DMS114 treated with DMSO at 0.1 percent for 48 hours (cell line): ENCODE measurements around the gene CDH18.

Source experiments
- DNase-seq: peaks from one replicate; lab custom pipeline; 2025; ENCODE audit not compliant: unreplicated experiment; lab: John Stamatoyannopoulos, UW

CDH18 gene

DNA sequence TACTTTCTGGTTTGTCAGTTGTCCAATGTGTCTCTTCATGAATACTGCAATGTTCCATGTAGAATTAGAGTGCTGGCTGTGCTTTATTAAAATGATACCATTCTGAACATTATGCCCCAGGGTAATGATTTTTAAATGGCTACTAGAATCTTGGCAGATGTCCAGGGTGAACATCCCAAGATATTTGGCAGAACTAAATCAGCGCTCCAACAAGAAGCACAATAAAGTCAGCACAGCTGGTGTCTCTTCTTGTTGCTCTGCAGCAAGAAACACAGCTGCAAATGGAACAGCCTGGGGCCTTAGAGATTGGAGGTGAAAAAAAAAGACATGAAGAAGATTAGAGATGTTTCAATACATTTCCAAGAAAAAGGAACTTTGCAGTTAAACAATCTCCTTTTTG is 248.3 kb downstream of the CDH18 start:
- DNase-seq = no peak

GRCh38 chr5:19734776-19735175 is 253.2 kb downstream of the CDH18 start:
- no peak for DNase-seq

GRCh38 chr5:19733612-19734495 is 254.1 kb downstream of the CDH18 start:
- DNase-seq = no peak

- DNase-seq = no peak
Measured at GRCh38 chr5:19728571-19728970, 259.4 kb downstream of the CDH18 start.

DNA sequence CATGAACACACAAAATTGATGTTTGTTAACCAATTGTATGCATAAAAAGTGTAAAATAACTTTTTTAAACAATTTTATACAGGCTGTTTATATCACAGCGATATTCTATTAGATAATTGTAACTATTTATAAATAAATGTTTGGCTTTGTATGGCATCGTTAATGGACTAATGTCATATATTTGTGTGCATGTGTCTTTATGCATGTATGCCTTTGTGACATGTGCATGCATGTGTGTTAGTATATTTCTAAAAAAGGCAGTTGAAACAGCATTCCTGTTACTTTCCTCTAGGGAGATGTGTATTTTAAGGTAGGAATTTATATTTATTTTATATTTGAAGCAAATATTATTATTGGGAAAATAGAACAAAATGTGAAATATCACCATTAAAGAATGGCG is 268.9 kb downstream of the CDH18 start:
- no peak for DNase-seq

- DNase-seq = no peak
Measured at GRCh38 chr5:19713740-19714139, 274.3 kb downstream of the CDH18 start.

- DNase-seq = no peak
Measured at GRCh38 chr5:19709403-19709802, 278.6 kb downstream of the CDH18 start.

- no peak for DNase-seq
Measured at GRCh38 chr5:19706776-19707175, 281.2 kb downstream of the CDH18 start.

GRCh38 chr5:19701731-19702130 is 286.3 kb downstream of the CDH18 start:
- no peak for DNase-seq

GRCh38 chr5:19694949-19695611 is 292.9 kb downstream of the CDH18 start:
- DNase-seq = no peak

DNA sequence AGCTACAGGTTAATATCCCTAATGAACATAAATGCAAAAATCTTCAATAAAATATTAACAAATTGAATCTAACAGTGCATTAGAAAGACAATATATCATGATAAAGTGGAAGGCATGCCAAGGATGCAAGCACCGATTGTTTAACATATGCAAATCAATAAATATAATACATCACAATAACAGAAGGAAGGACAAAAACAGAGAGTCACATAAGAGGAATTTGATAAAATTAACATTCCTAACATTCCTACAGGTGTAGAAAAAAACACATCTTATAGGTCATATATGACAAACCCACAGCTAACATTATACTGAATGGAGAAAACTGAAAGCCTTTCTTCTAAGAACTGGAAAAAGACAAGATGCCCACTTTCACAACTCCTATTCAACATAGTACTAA is 297.0 kb downstream of the CDH18 start:
- DNase-seq = no peak

DNA sequence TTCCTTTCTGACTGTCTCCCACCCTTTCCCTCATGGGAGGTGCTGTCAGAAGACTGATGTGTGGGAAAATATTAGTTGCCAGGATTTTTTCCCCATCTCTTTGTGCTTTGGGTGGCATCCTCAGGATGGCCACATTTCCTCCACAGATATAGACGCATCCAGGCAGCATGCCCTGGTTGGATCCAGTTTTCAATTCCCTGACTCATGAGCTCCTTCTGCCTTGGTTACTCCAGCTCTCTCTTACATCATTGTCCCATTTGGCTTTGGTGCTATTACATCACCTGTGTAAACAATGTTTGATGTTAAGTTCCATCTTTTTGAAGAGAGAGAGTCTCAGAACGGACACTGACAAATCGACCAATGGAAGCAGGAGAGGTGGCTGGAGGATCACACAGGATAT is 302.5 kb downstream of the CDH18 start:
- no peak for DNase-seq

- no peak for DNase-seq
Measured at GRCh38 chr5:19676895-19677294, 311.1 kb downstream of the CDH18 start.

DNA sequence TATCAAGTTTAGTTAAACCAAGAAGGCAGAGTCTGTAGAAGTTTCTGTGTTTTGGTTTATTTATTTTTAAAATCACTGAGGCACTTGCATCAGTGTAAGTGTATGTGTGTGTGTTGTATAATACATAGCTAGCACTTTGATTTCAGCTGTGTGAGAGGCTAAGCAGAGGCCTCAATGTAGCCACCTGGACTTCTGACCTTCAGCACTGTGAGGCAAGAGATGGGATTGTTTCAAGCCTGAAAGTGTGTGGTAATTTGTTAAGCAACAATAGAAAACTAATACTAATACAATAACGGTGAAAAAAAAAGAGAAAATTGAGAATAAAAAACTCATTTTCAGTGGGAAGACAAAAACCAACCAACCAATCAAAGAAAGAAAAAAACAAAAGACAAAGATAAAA is 327.3 kb downstream of the CDH18 start:
- DNase-seq = no peak

DNA sequence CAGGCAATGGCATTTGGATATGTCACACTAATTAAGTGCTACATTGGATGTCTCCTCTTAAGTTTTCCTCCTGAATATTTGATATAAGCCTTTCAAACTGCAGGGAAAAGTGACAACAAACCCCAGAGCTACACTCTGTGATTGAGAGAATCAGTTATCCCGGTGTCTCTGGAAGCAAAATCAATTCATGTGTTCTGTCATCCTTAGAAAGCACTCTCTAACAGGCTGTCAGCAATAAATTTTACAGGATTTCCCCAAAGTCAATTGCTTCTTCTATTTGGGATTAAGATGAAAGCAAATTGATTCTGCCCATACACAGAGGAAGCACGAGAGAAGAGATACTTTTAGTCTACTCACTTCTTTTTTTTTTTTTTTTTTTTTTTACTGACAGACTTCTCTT is 332.4 kb downstream of the CDH18 start:
- DNase-seq = no peak

DNA sequence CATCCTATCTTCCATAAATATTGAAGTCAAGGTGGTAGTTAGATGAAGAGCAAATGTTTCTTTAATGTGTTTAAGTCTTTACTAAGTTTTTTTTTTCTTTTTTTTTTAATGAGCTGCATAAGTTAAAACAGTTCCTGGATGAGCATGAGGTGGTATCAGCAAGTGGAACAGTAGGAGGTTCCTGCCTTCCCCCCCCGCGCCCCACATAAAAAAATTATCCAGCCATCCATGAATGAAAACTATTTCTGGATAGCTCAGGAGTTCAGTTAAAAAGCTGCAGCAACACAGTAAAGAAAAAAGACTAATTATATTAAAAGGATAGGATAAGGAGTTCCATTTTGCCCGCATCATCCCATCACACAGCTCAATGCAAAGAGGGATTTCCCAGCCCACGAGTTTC is 349.5 kb downstream of the CDH18 start:
- DNase-seq = no peak

DNA sequence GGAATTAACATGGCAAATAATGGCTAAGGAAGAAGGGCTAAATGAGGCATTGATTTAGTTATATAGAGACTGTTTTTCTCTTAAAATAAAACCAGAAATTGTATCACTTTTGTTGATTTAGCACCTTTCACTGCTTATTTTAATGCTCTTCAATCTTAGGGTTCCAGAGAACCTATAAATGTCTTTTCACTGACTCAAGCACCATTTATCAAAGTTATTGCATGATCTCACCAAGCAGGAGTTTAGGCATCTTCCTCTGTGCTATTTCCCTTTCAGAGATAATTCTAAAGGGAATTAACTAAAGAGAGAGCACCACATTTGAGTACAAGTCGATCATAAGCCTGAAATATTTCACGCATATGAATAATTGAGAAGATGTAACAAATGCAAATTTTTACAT is 357.1 kb downstream of the CDH18 start:
- no peak for DNase-seq

DNA sequence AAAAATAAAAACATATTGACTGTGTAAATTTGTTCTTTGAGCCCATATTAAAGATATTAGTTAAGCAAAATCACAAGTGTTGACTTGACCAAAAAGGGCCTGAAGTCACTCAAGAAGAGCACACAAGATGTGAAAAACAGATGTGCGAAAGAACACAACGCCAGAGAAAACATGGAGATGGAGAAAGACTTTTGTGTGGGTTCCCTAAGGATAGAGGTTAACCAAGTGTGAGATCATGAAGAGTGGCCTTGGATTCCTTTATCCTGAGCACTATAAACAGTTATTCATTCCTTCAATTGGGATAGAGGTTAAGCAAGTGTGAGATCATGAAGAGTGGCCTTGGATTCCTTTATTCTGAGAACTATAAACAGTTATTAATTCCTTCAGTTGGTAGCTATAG is 361.8 kb downstream of the CDH18 start:
- no peak for DNase-seq

DNA sequence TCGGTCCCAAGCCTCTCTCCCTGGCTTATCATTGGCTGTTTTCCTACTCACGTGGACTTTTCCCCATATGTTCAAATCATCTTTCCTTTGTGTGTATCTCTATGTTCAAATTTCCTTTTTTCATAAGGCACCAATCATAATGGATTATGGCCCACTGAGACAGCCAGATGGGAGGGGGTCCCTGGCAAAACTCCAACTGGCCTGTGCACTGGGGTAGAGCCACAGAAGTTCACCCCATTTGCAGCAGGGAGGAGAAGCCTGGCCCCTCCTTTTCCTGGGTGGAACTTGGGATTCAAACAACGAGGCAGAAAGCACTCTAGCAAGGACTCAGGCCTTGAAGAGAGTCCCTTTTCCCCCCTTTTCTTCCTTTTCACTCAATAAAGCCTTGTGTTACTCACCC is 362.4 kb downstream of the CDH18 start:
- no peak for DNase-seq

DNA sequence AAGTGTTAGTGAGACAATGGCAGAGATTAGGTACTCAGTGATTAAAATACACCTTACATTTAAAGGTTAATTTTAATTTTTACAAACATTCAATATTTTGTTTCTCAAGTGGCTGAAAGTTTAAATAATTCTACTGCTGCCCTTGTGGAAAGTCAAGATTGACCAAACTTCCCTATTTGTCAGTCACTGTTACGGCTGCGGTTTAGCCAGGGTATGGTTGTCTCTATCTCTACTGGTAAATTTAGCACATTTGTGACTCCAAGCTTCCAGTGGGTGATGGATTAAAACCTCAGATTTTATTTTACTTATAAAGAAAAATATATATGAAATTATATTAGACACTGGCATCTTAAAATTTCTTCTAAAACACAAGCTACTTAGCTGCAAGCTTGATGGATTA is 368.4 kb downstream of the CDH18 start:
- no peak for DNase-seq

GRCh38 chr5:19616701-19617215 is 371.2 kb downstream of the CDH18 start:
- DNase-seq = no peak

DNA sequence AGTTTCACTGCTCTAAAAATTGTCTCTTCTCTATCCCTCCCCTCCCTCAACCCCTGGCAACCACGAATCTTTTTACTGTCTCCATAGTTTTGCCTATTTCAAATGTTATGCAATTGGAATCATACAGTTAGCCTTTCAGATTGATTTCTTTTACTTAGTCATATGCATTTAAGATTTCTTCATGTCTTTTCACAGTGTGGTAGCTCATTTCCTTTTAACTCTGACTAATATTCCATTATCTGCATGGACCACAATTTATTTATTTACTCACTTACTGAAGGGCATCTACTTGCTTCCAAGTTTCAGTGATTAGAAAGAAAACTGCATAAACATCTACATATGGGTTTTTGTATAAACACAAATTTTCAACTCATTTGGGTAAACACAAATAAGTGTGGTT is 372.3 kb downstream of the CDH18 start:
- DNase-seq = no peak
